Prostate gland (tissue), 2 donors: ENCODE data around the gene IQCM. TPM values are rescaled to one million over a fixed set of nuclear protein-coding genes. Genes with fewer than 3 reads are reported as not detected.

Experiments
- DNase-seq: peaks from one replicate; pipeline ENCODE4 v3.0.0-alpha.2; 2019; ENCODE audit warnings: low spot score
- H3K27ac ChIP-seq, 2 donors: fragments of 200-600 bp; sonication (generic); 2 replicates each; pipeline ENCODE4 v1.5.1; 2017 to 2019
- H3K27me3 ChIP-seq: fragments of 200-600 bp; sonication (generic); replicated peaks from 2 replicates; pipeline ENCODE4 v1.5.1; 2019; ENCODE audit not compliant: insufficient read depth
- H3K36me3 ChIP-seq, 2 donors: fragments of 200-600 bp; sonication (generic); 1 replicate in 1 of 2; 2 replicates in 1 of 2; pipeline versions ENCODE4 v1.5.1 to v1.8.1; 2017 to 2019
- H3K4me1 ChIP-seq: fragments of 200-600 bp; sonication (generic); replicated peaks from 2 replicates; pipeline ENCODE4 v1.5.1; 2019
- H3K4me3 ChIP-seq, 2 donors: fragments of 200-600 bp; sonication (generic); 2 replicates each; pipeline ENCODE4 v1.5.1; 2017 to 2019
- H3K9me3 ChIP-seq: fragments of 200-600 bp; sonication (generic); 2 replicates; pipeline ENCODE4 v1.5.1; 2017
- POLR2A ChIP-seq: fragments of 450-650 bp; IDR thresholded peaks from one replicate; pipeline ENCODE4 v1.6.1; 2016; ENCODE audit warnings: antibody characterized with exemption, mild to moderate bottlenecking
- POLR2AphosphoS5 ChIP-seq: sonication (generic); formaldehyde crosslinking; IDR thresholded peaks from one replicate; pipeline ENCODE4 v1.6.1; 2017; ENCODE audit warnings: antibody characterized with exemption
- WGBS: methylation state at CpG from one replicate; pipeline ENCODE4 v1.1.5; 2018; 5-methylcytosine and 5-hydroxymethylcytosine counted together
- intact Hi-C: fragments of 100-400 bp; cut with DNase I; formaldehyde crosslinking; loops from one replicate; pipeline ENCODE4 v1.14.2; 2022
- total RNA-seq, 2 donors: library from RNA; depleted of rRNA; stranded (reverse); fragments of >200 nt; gene quantifications; one replicate each; pipeline ENCODE4 v1.1.0, GENCODE V29; 2016
- TF ChIP-seq, protein P1 (sequence below), 4 experiments: fragments of 200-600 bp in 2 of 4; fragments of 450-650 bp in 2 of 4; sonication (generic) in 2 of 4; IDR thresholded peaks; 1 replicate in 3 of 4; 2 replicates in 1 of 4; pipeline ENCODE4 v1.5.1; 2016 to 2019; ENCODE audit warnings: antibody characterized with exemption in 4 of 4, mild to moderate bottlenecking in 2 of 4, moderate library complexity in 2 of 4

IQCM gene
- total RNA-seq, 2 donors from 2014 or later: not detected

DNA sequence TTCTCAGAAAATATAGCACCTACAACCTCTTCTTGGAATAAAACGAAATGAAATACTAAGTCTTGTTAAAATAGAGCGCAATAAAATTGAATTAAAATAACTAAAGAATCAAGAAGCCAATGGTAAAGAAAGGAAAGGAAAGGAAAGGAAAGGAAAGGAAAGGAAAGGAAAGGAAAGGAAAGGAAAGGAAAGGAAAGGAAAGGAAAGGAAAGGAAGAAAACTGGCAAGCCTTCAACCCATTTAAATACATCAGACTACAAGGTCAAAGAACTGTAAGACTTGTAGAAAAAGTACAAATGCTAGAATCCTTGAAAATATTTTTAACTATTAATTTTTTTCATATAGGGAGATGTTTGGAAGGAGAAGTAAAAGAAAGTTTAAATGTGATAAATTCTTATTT lies 372.1 kb downstream of the IQCM start:
- Histone ChIP-seq H3K4me1 (no peaks in the 10 kb centered on the region), H3K27me3 (no peaks in the 10 kb centered on the region), H3K36me3 (no peaks in the 10 kb centered on the region), H3K4me3 (no peak overlapping the region), H3K9me3 (no peaks in the 10 kb centered on the region), H3K27ac (no peak overlapping the region)
- TF ChIP-seq POLR2AphosphoS5: no peak
- TF ChIP-seq, protein P1, sequence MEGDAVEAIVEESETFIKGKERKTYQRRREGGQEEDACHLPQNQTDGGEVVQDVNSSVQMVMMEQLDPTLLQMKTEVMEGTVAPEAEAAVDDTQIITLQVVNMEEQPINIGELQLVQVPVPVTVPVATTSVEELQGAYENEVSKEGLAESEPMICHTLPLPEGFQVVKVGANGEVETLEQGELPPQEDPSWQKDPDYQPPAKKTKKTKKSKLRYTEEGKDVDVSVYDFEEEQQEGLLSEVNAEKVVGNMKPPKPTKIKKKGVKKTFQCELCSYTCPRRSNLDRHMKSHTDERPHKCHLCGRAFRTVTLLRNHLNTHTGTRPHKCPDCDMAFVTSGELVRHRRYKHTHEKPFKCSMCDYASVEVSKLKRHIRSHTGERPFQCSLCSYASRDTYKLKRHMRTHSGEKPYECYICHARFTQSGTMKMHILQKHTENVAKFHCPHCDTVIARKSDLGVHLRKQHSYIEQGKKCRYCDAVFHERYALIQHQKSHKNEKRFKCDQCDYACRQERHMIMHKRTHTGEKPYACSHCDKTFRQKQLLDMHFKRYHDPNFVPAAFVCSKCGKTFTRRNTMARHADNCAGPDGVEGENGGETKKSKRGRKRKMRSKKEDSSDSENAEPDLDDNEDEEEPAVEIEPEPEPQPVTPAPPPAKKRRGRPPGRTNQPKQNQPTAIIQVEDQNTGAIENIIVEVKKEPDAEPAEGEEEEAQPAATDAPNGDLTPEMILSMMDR (IDR thresholded peaks at IDR 0.05): no peak
- no peak for TF ChIP-seq POLR2A
- WGBS: 84% methylated on average over 2 of the region's 2 CpGs
- no peak for DNase-seq
- intact Hi-C loops: no loop called here

DNA sequence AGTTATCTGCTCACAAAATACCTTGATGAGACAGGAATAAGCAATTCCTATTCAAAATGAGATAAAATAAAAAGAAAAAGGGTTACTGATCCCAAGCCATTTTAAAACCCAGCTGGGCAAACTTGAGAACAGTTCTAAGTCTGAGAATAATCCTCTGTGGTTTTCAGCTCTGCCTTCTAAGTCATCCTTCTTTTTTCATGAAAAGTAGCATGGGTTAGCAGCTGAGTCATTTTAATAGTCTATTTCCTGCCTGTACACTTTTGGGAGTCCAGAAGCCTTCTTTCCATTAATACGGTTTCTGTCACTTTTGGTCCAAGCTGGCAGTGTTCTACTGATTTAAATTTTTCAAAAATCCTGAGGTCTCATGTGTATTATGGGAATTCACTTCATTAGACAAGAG lies 374.3 kb downstream of the IQCM start:
- no peaks in the 10 kb centered on the region for H3K9me3 ChIP-seq
- DNase-seq: no peak
- no peaks in the 10 kb centered on the region for H3K36me3 ChIP-seq
- no peak overlapping the region for H3K27ac ChIP-seq
- no peaks in the 10 kb centered on the region for H3K27me3 ChIP-seq
- no peak overlapping the region for H3K4me3 ChIP-seq
- intact Hi-C loops: no loop called here
- no peaks in the 10 kb centered on the region for H3K4me1 ChIP-seq
- TF ChIP-seq POLR2AphosphoS5 (no peak), POLR2A (no peak)
- TF ChIP-seq, protein P1 (IDR thresholded peaks at IDR 0.05): no peak
- WGBS: 65% methylated on average over 1 of the region's 1 CpG

DNA sequence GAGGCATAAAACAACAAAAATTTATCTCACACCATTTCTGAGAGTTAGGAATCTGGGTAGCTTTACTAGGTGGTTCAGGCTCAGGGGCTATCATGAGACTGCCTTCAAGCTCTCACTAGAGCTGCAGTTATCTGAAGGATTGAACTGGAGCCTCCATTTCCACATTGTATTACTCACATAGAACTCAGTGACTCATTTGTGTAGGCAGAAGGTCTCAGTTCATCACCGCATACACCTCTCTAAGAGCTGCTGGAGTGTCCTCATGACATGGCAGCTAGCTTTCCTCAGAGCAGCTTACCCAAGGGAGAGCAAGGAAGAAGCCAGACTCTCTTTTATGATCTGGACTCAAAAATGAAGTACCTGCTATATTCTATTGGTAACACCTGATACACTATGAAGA lies 389.2 kb downstream of the IQCM start:
- intact Hi-C loops: no loop called here
- WGBS: 100% methylated on average over 1 of the region's 1 CpG
- H3K36me3 ChIP-seq: no peaks in the 10 kb centered on the region
- H3K4me1 ChIP-seq: no peaks in the 10 kb centered on the region
- no peak overlapping the region for H3K4me3 ChIP-seq
- no peaks in the 10 kb centered on the region for H3K27me3 ChIP-seq
- no peaks in the 10 kb centered on the region for H3K9me3 ChIP-seq
- TF ChIP-seq POLR2AphosphoS5 (no peak), POLR2A (no peak)
- TF ChIP-seq, protein P1 (IDR thresholded peaks at IDR 0.05): no peak
- H3K27ac ChIP-seq: no peak overlapping the region
- no peak for DNase-seq

DNA sequence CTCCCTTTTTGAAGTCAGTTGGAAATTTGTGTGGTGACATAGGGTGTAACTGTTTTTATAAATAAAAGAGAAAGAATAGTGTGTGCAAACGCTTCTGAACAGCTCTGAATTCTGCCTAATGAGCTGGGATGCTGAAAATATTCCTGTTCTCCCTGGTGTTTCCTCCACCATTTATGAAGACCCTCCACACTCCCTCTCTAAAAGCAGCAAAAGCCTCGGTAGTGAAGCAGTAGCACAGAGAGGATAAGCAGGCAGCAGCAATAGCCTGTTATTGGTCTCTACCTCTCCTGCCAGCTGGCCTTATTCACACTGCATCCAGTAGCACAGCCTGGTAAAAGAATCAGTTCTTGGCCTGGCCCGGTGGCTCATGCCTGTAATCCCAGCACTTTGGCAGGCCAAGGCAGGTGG lies 406.1 kb downstream of the IQCM start:
- H3K27ac ChIP-seq: no peak overlapping the region
- intact Hi-C loops: no loop called here

DNA sequence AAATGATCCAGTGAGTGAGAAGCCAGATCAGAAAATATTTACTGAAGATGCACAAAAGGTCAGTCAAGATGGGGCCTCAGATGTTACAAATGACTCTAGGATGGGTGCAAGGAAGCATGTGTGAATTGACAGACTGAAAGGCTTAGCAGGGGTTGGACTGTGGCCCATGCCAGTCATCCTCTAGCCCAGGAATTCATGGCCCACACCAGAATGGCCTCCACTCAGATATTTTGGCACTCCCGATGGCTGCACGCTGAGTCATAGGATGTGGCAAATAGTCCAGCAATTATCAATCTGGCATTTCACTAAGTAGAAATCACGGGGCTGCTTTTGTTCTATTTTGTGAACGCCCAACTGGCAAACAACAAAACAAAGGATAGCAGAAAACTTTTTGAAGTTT lies 406.5 kb downstream of the IQCM start:
- DNase-seq: no peak
- H3K9me3 ChIP-seq: no peaks in the 10 kb centered on the region
- H3K27ac ChIP-seq: no peak overlapping the region
- no peaks in the 10 kb centered on the region for H3K4me1 ChIP-seq
- intact Hi-C loops: no loop called here
- no peak overlapping the region for H3K4me3 ChIP-seq
- WGBS: 49% methylated on average over 4 of the region's 4 CpGs
- no peaks in the 10 kb centered on the region for H3K27me3 ChIP-seq
- no peaks in the 10 kb centered on the region for H3K36me3 ChIP-seq
- TF ChIP-seq POLR2A: no peak

More for the DNA sequence above, 406.1 kb downstream of the IQCM start:
- H3K36me3 ChIP-seq: no peaks in the 10 kb centered on the region
- no peak for DNase-seq
- 57% methylated on average over 3 of the region's 3 CpGs for WGBS
- TF ChIP-seq POLR2A (no peak), POLR2AphosphoS5 (no peak)
- no peaks in the 10 kb centered on the region for H3K27me3 ChIP-seq
- H3K9me3 ChIP-seq: no peaks in the 10 kb centered on the region
- no peaks in the 10 kb centered on the region for H3K4me1 ChIP-seq
- H3K4me3 ChIP-seq: no peak overlapping the region

DNA sequence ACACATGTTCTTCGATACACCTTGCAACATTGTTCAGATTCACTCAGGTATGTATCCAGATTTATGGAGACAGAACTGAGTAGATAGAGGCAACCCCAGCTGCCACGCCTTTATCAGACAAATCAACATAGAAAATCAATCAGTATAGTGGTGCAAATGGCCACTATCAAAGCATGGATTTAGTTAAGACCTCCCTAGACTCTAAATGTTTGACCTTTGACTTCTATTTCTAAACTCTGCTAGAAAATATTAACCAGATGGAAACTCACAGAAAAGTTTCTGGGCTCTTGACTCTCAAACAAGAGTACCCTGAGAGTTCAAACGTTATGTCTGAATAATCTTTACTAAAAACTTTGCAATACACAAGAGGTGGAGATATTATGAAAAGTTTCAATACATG lies 411.5 kb downstream of the IQCM start:
- Histone ChIP-seq H3K9me3 (no peaks in the 10 kb centered on the region), H3K27me3 (no peaks in the 10 kb centered on the region), H3K27ac (no peak overlapping the region), H3K4me1 (no peaks in the 10 kb centered on the region), H3K36me3 (no peaks in the 10 kb centered on the region), H3K4me3 (no peak overlapping the region)
- TF ChIP-seq POLR2A (no peak), POLR2AphosphoS5 (no peak)
- TF ChIP-seq, protein P1 (IDR thresholded peaks at IDR 0.05): no peak
- 79% methylated on average over 3 of the region's 3 CpGs for WGBS
- intact Hi-C loops: no loop called here
- no peak for DNase-seq
